Measurements from ENCODE around the gene CXCL8.

GRCh38 chr4:73743795-73744194 lies 3.4 kb downstream of the CXCL8 start:
- TF ChIP-seq POLR2A (IDR thresholded peaks at IDR 0.05), result no peak
- no peak for TF ChIP-seq CTCF (IDR thresholded peaks at IDR 0.05 in 8 of 11, conservative IDR thresholded peaks at IDR 0.05 in 3 of 11)
- TF ChIP-seq POLR2AphosphoS5 (IDR thresholded peaks at IDR 0.05), result no peak

Data from spleen (tissue), 7 donors.